ENCODE measurements around the gene GULP1.

GULP1 gene

DNA sequence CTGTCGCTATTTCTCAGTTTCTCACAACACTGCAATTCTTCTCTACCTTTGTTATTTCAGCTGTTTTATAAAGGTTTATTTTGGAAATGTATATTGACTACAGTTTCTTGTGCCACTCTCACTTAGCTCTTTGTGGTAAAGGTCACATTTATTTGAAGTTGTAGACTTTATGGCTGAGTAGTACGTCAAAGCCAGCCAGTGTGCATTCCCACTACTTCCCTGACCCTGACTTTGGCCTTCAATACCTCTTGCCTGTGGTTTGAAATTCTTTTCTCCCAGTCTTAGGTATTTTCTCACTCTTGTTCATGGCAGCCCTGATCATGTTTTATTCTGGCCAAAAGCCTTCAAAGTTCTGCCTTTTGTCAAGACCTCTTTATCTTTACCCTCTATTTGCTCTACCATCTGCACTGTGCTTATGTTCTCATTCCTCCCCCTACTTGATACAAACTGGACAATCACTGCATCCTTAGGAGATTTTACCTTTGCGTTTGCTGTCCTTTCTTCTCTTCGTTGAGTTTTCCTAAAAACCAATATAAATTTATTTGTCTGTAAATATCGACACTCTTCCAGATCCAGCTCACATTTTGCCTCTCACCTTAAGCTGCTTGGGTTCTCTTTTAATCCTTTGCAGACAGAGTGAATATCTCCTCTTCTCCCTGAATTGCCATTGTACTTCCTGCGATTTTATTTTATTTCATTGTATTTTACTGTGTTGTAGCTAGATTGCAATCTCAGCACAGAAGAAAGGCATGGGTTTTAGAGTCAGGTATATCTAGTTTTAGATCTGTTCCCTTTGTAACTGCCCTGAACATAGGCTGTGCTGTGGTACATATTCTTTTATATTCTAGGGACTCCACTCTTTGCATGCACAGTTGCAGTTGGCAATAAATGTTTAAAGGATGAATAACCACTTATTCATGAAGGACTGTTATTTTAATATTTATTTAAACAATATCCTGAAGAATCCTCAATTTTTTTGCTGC, 31.2 kb downstream of the GULP1 start:
- Mint-ChIP-seq H3K27ac (no peak overlapping the region), H3K9me3 (no peaks in the 10 kb centered on the region), H3K4me3 (no peak overlapping the region), H3K27me3 (no peaks in the 10 kb centered on the region), H3K4me1 (ENCODE audit: low read depth) (no peaks in the 10 kb centered on the region), H3K36me3 (ENCODE audit: low read depth) (no peaks in the 10 kb centered on the region)
- intact Hi-C loops (cut with micrococcal nuclease): no loop called here

DNA sequence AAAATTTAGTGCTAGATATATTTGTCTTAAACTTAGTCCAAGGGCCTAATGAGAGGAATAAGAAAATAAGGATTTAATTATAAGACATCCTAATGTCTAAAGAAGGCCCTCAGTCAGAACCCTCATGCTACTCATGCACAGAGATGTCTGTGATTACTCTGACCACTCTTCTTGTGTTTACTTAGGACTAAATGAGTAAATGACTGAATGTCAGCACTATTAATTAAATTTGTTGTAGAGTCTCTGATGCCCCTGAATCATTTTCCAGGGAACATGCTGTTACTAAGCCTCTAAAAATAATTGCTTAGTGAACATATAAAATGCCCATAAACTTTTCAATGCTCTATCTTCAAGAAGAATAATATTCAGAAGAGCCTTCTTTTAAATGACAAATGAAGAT, 32.4 kb downstream of the GULP1 start:
- Mint-ChIP-seq H3K27ac (no peak overlapping the region), H3K4me3 (no peak overlapping the region), H3K27me3 (no peaks in the 10 kb centered on the region), H3K9me3 (no peaks in the 10 kb centered on the region), H3K4me1 (ENCODE audit: low read depth) (no peaks in the 10 kb centered on the region), H3K36me3 (ENCODE audit: low read depth) (no peaks in the 10 kb centered on the region)
- intact Hi-C loops (cut with micrococcal nuclease): no loop called here

DNA sequence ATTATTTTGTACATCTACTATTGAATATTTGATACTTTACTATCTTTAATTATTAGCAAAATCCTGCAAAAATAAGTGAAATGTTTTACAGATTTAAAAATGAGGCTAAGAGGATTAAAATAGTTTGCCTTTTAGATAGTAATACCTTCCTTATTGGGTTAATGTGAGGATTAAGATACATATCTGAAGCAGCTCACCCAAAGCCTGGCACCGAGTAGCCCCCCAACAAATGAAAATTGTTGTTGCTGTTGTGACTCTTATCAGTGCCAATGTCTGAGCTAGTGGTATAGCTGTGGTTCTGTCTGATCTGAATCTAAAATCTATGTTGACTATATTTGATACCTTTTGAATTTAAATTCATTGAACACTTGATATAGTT, 34.6 kb downstream of the GULP1 start:
- no peaks in the 10 kb centered on the region for H3K9me3 Mint-ChIP-seq
- H3K36me3 Mint-ChIP-seq (ENCODE audit: low read depth): no peaks in the 10 kb centered on the region
- no peak overlapping the region for H3K4me3 Mint-ChIP-seq
- no peak overlapping the region for H3K27ac Mint-ChIP-seq
- intact Hi-C loops (cut with micrococcal nuclease): no loop called here
- H3K4me1 Mint-ChIP-seq (ENCODE audit: low read depth): no peaks in the 10 kb centered on the region
- H3K27me3 Mint-ChIP-seq: no peaks in the 10 kb centered on the region

DNA sequence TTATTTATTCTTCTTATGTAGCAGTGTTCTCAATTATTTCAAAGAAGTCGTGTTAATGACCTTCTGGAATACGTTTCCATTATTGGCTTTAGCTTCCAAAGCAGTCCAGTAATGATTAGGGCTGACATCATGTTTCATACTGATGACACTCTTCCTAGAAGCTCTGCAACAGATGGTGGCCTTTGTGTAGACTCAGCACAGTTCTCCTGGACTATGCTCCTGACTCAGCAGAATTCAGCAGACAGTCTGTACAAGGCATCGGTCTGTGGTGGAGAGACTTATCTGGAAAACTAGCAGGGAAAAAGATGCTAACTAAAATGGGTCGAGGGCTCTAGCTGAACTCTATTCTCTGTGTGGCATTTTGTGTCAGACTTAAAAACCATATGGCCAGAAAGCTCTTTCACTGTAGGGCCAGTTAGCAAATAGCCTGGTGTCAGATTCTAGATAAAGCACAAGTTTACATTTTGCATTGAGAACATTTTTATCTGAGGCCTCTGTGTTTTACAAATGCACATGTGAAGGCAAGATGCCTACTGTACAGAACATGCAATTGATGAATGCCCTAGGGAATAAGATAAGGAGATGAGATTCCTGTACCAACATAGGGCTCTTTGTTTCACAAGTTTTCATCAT, 35.1 kb downstream of the GULP1 start:
- no peak overlapping the region for H3K4me3 Mint-ChIP-seq
- no peaks in the 10 kb centered on the region for H3K36me3 Mint-ChIP-seq (ENCODE audit: low read depth)
- H3K27me3 Mint-ChIP-seq: no peaks in the 10 kb centered on the region
- no peaks in the 10 kb centered on the region for H3K9me3 Mint-ChIP-seq
- intact Hi-C loops (cut with micrococcal nuclease): no loop called here
- H3K27ac Mint-ChIP-seq: no peak overlapping the region
- no peaks in the 10 kb centered on the region for H3K4me1 Mint-ChIP-seq (ENCODE audit: low read depth)

DNA sequence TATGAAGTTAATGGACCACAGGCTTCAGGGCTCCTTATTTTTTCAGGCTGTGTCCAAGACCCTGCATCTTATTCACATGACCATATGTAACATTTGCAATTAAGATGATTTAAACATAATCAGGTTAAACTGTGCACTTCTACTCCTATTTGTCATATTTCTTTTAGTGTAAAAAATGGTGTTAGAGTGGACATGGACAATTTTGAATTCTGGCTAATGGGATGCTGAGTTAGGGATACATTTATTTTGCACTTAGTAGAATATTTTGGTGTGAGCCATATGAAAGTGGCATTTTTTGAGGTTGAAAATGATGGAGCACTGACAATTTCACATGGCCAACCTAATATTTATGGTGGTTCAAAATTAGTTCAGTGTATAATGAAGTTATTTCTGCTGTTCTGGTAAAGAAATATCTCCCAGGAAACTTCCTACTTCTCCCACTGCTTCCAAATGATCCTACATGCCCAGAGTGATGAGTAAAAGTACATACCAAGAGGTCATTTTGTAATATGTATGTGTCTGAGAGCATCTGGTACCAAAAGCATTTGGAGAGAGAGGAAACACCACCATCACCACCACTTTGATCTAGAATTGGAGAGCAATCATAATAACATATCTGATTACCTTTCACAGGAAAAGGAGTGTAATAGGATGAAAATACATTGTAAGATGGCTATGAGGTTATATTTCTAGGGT, 36.0 kb downstream of the GULP1 start:
- intact Hi-C loops (cut with micrococcal nuclease): no loop called here
- no peaks in the 10 kb centered on the region for H3K9me3 Mint-ChIP-seq
- H3K27ac Mint-ChIP-seq: no peak overlapping the region
- H3K4me1 Mint-ChIP-seq (ENCODE audit: low read depth): no peaks in the 10 kb centered on the region
- H3K4me3 Mint-ChIP-seq: no peak overlapping the region
- no peaks in the 10 kb centered on the region for H3K27me3 Mint-ChIP-seq
- no peaks in the 10 kb centered on the region for H3K36me3 Mint-ChIP-seq (ENCODE audit: low read depth)

DNA sequence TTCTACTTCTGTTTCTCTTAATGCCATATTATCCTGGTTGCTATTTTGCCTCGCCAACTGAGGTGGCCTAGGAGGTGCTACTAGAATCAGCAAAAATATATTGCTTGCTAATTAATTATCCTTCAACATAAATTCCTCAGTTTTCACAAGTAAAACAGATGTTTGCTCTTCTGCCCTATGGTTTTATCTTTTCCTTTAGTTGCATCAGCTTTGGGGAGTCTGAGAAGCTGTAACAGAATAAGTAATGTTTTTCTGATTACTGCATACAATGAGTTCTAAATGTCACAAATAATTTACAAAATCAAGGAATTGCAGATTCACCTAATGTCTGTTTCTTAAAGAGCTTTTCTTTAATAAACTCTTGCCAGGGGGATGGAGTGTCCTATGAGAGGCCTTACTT, 36.7 kb downstream of the GULP1 start:
- no peaks in the 10 kb centered on the region for H3K36me3 Mint-ChIP-seq (ENCODE audit: low read depth)
- no peak overlapping the region for H3K4me3 Mint-ChIP-seq
- no peaks in the 10 kb centered on the region for H3K4me1 Mint-ChIP-seq (ENCODE audit: low read depth)
- H3K27me3 Mint-ChIP-seq: no peaks in the 10 kb centered on the region
- intact Hi-C loops (cut with micrococcal nuclease): no loop called here
- no peak overlapping the region for H3K27ac Mint-ChIP-seq
- no peaks in the 10 kb centered on the region for H3K9me3 Mint-ChIP-seq

DNA sequence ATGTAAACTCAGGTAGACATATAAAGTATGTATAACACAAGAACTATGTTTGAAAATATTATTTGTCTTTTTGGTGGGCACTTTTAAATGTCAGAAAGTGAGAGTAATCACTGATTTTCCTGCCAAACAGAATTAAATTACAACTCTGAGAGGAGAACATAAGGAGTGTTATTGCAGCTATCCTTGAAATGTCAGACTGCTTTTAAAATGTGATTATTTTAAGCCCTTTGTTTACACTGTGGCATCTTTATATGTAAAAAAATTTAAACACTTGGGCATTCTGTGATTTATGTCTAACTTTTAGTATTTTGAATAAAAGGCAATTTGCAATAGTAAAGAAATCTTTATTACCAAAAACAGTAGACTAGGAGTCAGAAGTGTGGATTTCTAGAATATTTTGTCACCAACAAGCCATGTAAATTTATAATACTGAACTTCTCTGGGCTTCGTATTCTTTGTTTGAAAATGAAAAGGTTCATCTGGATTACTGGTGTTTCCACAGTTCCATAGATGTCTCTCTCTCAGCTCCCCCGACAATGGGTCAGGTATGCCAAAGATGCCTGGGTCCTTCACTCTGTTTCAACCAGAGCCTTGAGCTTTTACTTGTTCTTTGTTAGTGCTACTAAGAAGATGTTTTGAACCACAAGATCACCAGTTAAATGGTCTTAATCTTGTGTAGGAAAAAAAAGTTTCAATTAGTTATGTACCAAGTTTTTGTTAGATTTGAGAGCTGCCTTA, 38.8 kb downstream of the GULP1 start:
- H3K36me3 Mint-ChIP-seq (ENCODE audit: low read depth): no peaks in the 10 kb centered on the region
- no peaks in the 10 kb centered on the region for H3K27me3 Mint-ChIP-seq
- H3K9me3 Mint-ChIP-seq: no peaks in the 10 kb centered on the region
- H3K4me3 Mint-ChIP-seq: no peak overlapping the region
- no peak overlapping the region for H3K27ac Mint-ChIP-seq
- intact Hi-C loops (cut with micrococcal nuclease): no loop called here
- no peaks in the 10 kb centered on the region for H3K4me1 Mint-ChIP-seq (ENCODE audit: low read depth)

DNA sequence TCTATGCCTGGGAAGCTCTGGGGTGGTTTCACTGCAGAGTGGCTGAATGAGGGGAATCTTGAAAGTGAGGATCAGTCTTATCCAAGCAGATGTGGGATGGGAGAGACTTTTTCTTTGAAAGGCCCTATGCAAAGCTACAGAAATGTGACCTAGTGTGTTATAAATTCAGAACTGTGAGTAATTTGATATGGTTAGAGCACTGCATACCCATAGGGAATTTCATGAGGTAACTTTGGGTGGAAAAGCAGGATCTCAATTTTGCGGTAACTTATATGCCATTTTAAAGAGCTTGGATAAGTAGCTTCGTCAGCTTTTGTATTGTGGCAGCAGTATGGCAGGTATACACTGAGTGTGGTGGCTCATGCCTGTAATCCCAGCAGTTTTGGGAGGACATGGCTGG, 40.9 kb downstream of the GULP1 start:
- intact Hi-C loops (cut with micrococcal nuclease): no loop called here
- Mint-ChIP-seq H3K4me1 (ENCODE audit: low read depth) (no peaks in the 10 kb centered on the region), H3K36me3 (ENCODE audit: low read depth) (no peaks in the 10 kb centered on the region), H3K27ac (no peak overlapping the region), H3K9me3 (no peaks in the 10 kb centered on the region), H3K27me3 (no peaks in the 10 kb centered on the region), H3K4me3 (no peak overlapping the region)

DNA sequence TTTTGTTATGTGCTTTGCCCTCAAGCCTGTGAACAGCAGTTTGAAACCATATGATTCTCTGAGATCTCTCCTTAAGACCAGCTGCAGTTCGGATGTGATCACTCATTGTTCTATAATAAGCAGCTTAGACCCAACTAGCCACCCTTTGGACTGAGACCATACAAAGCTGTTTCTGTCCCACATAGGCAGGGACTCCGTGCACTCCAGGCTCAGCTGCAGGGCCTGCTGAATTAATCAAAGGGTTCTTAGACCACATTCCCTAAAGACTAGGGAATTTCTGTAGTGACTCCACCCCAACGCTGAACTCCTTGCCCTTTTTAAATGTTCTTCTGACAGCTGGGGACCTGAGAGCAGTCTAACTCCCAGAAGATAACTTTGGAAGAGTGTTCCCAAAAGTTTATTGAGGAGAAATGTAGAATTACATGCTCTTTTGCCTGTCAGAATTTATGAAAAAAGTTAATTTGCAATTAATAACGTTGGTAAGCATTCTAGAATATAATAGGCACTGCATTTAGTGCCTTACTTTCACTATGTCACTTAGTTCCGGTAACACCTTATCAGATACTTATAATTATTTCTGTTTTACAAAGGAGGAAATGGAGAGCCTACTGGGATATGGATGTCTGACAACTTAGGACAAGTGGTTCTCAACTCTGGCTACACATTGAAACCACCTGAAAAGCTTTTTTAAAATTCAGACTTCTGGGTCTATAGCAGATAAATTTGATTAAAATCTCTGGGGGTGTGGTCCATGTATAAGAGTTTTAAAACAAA, 42.3 kb downstream of the GULP1 start:
- Mint-ChIP-seq H3K4me3 (no peak overlapping the region), H3K27ac (no peak overlapping the region), H3K36me3 (ENCODE audit: low read depth) (no peaks in the 10 kb centered on the region), H3K9me3 (no peaks in the 10 kb centered on the region), H3K27me3 (no peaks in the 10 kb centered on the region), H3K4me1 (ENCODE audit: low read depth) (no peaks in the 10 kb centered on the region)
- intact Hi-C loops (cut with micrococcal nuclease): no loop called here

DNA sequence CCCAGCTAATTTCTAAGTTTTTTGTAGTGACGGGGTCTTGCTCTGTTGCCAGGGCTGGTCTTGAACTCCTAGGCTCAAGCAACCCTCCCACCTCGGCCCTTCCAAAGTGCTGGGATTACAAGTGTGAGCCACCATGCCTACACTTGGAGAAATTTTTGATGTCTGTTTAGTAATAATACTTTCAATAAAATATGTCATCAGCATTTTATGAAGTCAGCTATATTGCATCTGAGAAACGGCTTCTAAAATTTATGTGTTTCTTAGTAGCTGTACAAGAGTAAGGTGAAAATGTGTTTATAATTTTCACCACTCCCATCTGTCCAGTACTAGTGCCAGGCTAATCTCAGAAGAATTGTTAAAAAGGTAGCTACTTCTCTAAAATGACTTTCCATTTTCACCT, 46.8 kb downstream of the GULP1 start:
- H3K27ac Mint-ChIP-seq: no peak overlapping the region
- H3K9me3 Mint-ChIP-seq: no peaks in the 10 kb centered on the region
- no peaks in the 10 kb centered on the region for H3K36me3 Mint-ChIP-seq (ENCODE audit: low read depth)
- H3K27me3 Mint-ChIP-seq: no peaks in the 10 kb centered on the region
- intact Hi-C loops (cut with micrococcal nuclease): no loop called here
- H3K4me1 Mint-ChIP-seq (ENCODE audit: low read depth): no peaks in the 10 kb centered on the region
- no peak overlapping the region for H3K4me3 Mint-ChIP-seq

DNA sequence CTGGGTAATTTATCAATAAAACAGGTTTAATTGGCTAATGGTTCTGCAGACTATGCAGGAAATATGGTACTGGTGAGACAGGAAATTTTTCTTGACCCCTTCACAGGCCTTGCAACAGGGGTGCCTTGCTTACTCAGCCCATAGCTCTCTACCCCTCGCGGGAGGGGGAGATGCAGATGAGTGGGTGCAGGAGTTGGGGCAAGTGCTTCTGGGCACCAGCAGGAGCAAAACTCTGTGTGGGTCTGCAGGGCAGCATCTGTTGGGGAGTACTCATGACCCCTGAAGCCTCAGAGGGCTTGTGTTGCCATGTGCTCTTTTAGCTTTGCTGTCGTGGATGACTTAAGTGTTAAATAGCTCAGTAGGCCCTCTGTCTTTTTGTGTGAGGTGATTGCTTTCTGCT, 48.6 kb downstream of the GULP1 start:
- Mint-ChIP-seq H3K27ac (no peak overlapping the region), H3K4me3 (no peak overlapping the region), H3K4me1 (ENCODE audit: low read depth) (no peaks in the 10 kb centered on the region), H3K9me3 (peaks cover 5% of the 10 kb centered on the region), H3K27me3 (no peaks in the 10 kb centered on the region), H3K36me3 (ENCODE audit: low read depth) (no peaks in the 10 kb centered on the region)
- intact Hi-C loops (cut with micrococcal nuclease): no loop called here

DNA sequence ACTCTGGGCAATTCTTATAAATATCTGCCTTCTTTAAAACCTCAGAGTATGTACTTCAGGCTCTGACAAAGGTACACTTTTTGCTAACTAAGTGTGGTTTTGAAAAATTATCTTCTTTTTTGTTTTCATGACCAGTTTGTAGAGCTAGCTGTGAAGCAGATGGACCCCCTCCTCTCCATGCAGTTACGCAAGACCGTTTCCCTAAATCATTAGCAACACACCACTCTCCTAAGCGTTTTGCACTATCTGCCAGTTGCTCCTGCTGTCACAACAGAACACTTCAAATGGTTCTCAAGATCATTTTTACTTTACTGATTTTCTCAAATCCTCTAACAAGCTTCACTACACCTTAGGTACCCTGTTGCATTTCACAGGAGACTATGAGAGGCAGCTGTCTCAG, 53.3 kb downstream of the GULP1 start:
- Mint-ChIP-seq H3K9me3 (peaks cover 5% of the 10 kb centered on the region), H3K27ac (no peak overlapping the region), H3K36me3 (ENCODE audit: low read depth) (no peaks in the 10 kb centered on the region), H3K27me3 (no peaks in the 10 kb centered on the region), H3K4me3 (no peak overlapping the region), H3K4me1 (ENCODE audit: low read depth) (no peaks in the 10 kb centered on the region)
- intact Hi-C loops (cut with micrococcal nuclease): no loop called here

DNA sequence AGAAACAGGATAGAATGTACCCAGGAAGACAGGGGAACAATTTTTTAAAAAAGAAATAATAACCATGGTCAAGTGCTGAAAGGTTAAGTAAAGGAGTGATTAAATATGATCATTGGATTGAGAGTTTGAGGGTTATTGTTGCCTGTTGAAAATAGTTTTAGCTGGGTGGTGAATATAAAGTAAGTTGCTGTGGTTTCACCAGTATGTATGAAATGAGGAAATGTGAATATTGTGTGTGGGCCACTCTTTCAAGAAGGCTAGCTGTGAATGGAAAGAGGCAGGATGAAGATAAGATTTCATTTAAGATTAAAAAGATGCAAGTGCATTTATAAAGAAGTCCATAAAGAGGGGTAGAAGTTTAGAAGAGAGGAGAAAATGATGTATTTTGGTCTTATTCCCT, 53.8 kb downstream of the GULP1 start:
- no peaks in the 10 kb centered on the region for H3K27me3 Mint-ChIP-seq
- intact Hi-C loops (cut with micrococcal nuclease): no loop called here
- no peaks in the 10 kb centered on the region for H3K4me1 Mint-ChIP-seq (ENCODE audit: low read depth)
- no peak overlapping the region for H3K27ac Mint-ChIP-seq
- H3K36me3 Mint-ChIP-seq (ENCODE audit: low read depth): no peaks in the 10 kb centered on the region
- no peak overlapping the region for H3K4me3 Mint-ChIP-seq
- peaks cover 5% of the 10 kb centered on the region for H3K9me3 Mint-ChIP-seq

Measured in dendritic cell treated with granulocyte-macrophage colony-stimulating factor and Interleukin-4, amounts not matched to agents 40 ng/mL and 50 ng/mL, for 4 days (primary cell).